GM12874 (cell line): ENCODE results near the gene GRIK5.

Source experiments
- CTCF ChIP-seq: IDR thresholded peaks from 2 replicates; pipeline ENCODE4 v1.5.1; 2011; ENCODE audit warnings: low read depth, mild to moderate bottlenecking, control low read depth, low read length, moderate library complexity; ENCODE audit not compliant: insufficient read depth

The GRIK5 gene

GRCh38 chr19:42053037-42053935 lies 16.7 kb downstream of the GRIK5 start:
- no peak for TF ChIP-seq CTCF

- no peak for TF ChIP-seq CTCF
Observed at GRCh38 chr19:42052241-42052863, 17.7 kb downstream of the GRIK5 start.

- TF ChIP-seq CTCF: no peak
Observed at GRCh38 chr19:42051166-42052115, 18.6 kb downstream of the GRIK5 start.

- no peak for TF ChIP-seq CTCF
Observed at GRCh38 chr19:42048992-42049391, 21.0 kb downstream of the GRIK5 start.

GRCh38 chr19:42045575-42045974 lies 24.4 kb downstream of the GRIK5 start:
- TF ChIP-seq CTCF: no peak

GRCh38 chr19:42042455-42043170 lies 27.4 kb downstream of the GRIK5 start:
- TF ChIP-seq CTCF: no peak
